DOHH2 (cell line): ENCODE measurements around the gene ABHD16B.

ENCODE experiments used
- CTCF ChIP-seq: fragments of 200-600 bp; sonication (generic); IDR thresholded peaks from one replicate; pipeline ENCODE4 v1.5.1; 2014; ENCODE audit warnings: antibody characterized with exemption, mild to moderate bottlenecking, low read depth, low read length; ENCODE audit not compliant: poor library complexity, severe bottlenecking
- EZH2phosphoT487 ChIP-seq: fragments of 200-600 bp; sonication (generic); IDR thresholded peaks from 2 replicates; pipeline ENCODE4 v1.6.1; 2017; ENCODE audit warnings: borderline replicate concordance, mild to moderate bottlenecking, antibody characterized with exemption, low read length, moderate library complexity, mixed read lengths

- TF ChIP-seq CTCF (no peak), EZH2phosphoT487 (no peak)
Observed at GRCh38 chr20:63861981-63862901, 943 bp downstream of the ABHD16B start.
